ENCODE measurements around the gene UNKL.

- TF ChIP-seq EZH2 (IDR thresholded peaks at IDR 0.05; ENCODE audit: low read length, unreplicated experiment) (no peak), CTCF (conservative IDR thresholded peaks at IDR 0.05; ENCODE audit: low read depth, low read length) (no peak)
Observed at GRCh38 chr16:1314399-1315068, 100.0 kb downstream of the UNKL start.
